Choroid plexus epithelial cell (primary cell): ENCODE data around the gene FAM227B.

Experiments used
- DNase-seq: peaks from one replicate; pipeline ENCODE4 v3.0.0-alpha.2; 2010; ENCODE audit warnings: low read depth
- H3K4me3 ChIP-seq: 2 replicates; pipeline ENCODE4 v1.5.1; 2011; ENCODE audit warnings: low read depth, mild to moderate bottlenecking, control low read depth, low read length, moderate library complexity
- CTCF ChIP-seq: conservative IDR thresholded peaks from 2 replicates; pipeline ENCODE4 v1.5.1; 2011; ENCODE audit warnings: low read depth, mild to moderate bottlenecking, control low read depth, inconsistent platforms, low read length, moderate library complexity

The FAM227B gene

GRCh38 chr15:49383266-49383665 is 237.4 kb downstream of the FAM227B start:
- H3K4me3 ChIP-seq: no peak overlapping the region
- TF ChIP-seq CTCF: no peak
- peak; percentile 40 for DNase-seq

GRCh38 chr15:49382394-49382793 is 238.2 kb downstream of the FAM227B start:
- DNase-seq: no peak
- no peak overlapping the region for H3K4me3 ChIP-seq
- no peak for TF ChIP-seq CTCF

GRCh38 chr15:49380912-49381311 is 239.7 kb downstream of the FAM227B start:
- no peak for DNase-seq
- no peak overlapping the region for H3K4me3 ChIP-seq
- TF ChIP-seq CTCF: no peak

- H3K4me3 ChIP-seq: no peak overlapping the region
- no peak for TF ChIP-seq CTCF
- DNase-seq: no peak
Observed at GRCh38 chr15:49379996-49380395, 240.6 kb downstream of the FAM227B start.

GRCh38 chr15:49372366-49372765 is 248.3 kb downstream of the FAM227B start:
- DNase-seq: no peak
- TF ChIP-seq CTCF: no peak
- no peak overlapping the region for H3K4me3 ChIP-seq

GRCh38 chr15:49370782-49371181 is 249.8 kb downstream of the FAM227B start:
- DNase-seq: peak; percentile 77
- no peak overlapping the region for H3K4me3 ChIP-seq
- peak; percentile 58 for TF ChIP-seq CTCF

- no peak for TF ChIP-seq CTCF
- no peak for DNase-seq
Observed at GRCh38 chr15:49366496-49366895, 254.1 kb downstream of the FAM227B start.

More at GRCh38 chr15:49366496-49366895, 254.1 kb downstream of the FAM227B start:
- no peak overlapping the region for H3K4me3 ChIP-seq
